KMS-11 (cell line): ENCODE measurements around the gene AHRR.

Source experiments
- H2AFZ ChIP-seq: fragments of 200-600 bp; sonication (generic); 2 replicates; pipeline ENCODE4 v1.6.1; 2016; ENCODE audit warnings: antibody characterized with exemption, mixed run types, low read depth
- H3K27ac ChIP-seq: fragments of 200-600 bp; sonication (generic); 2 replicates; pipeline ENCODE4 v1.6.1; 2016; ENCODE audit warnings: mild to moderate bottlenecking, mixed run types
- H3K27me3 ChIP-seq: fragments of 200-600 bp; sonication (generic); 2 replicates; pipeline ENCODE4 v1.6.1; 2017; ENCODE audit warnings: mild to moderate bottlenecking, low read depth, mixed run types, moderate library complexity; ENCODE audit not compliant: insufficient read depth
- H3K36me3 ChIP-seq: fragments of 200-600 bp; sonication (generic); 2 replicates; pipeline ENCODE4 v1.6.1; 2017; ENCODE audit warnings: mild to moderate bottlenecking, mixed run types; ENCODE audit not compliant: insufficient read depth
- H3K4me1 ChIP-seq: fragments of 200-600 bp; sonication (generic); 2 replicates; pipeline ENCODE4 v1.6.1; 2016; ENCODE audit warnings: mild to moderate bottlenecking, low read depth, mixed run types; ENCODE audit not compliant: poor library complexity, severe bottlenecking
- H3K4me2 ChIP-seq: fragments of 200-600 bp; sonication (generic); 2 replicates; pipeline ENCODE4 v1.7.0; 2016; ENCODE audit warnings: mild to moderate bottlenecking, mixed run types
- H3K4me3 ChIP-seq: fragments of 200-600 bp; sonication (generic); IDR thresholded peaks from 2 replicates; pipeline ENCODE4 v1.6.1; 2017; ENCODE audit warnings: low read depth, low read length, mixed read lengths; ENCODE audit not compliant: insufficient read depth
- H3K79me2 ChIP-seq: fragments of 200-600 bp; sonication (generic); 2 replicates; pipeline ENCODE4 v1.6.1; 2016; ENCODE audit warnings: low read depth, mixed run types; ENCODE audit not compliant: insufficient read depth
- H3K9ac ChIP-seq: fragments of 200-600 bp; sonication (generic); 2 replicates; pipeline ENCODE4 v1.6.1; 2016; ENCODE audit warnings: mild to moderate bottlenecking, mixed run types
- H4K20me1 ChIP-seq: fragments of 200-600 bp; sonication (generic); 2 replicates; pipeline ENCODE4 v1.6.1; 2016; ENCODE audit warnings: mild to moderate bottlenecking, mixed run types; ENCODE audit not compliant: insufficient read depth
- CTCF ChIP-seq: fragments of 200-600 bp; sonication (generic); conservative IDR thresholded peaks from 2 replicates; pipeline ENCODE4 v1.6.1; 2017; ENCODE audit warnings: low read depth, mild to moderate bottlenecking, antibody characterized with exemption, low read length, moderate library complexity, mixed read lengths

AHRR gene

DNA sequence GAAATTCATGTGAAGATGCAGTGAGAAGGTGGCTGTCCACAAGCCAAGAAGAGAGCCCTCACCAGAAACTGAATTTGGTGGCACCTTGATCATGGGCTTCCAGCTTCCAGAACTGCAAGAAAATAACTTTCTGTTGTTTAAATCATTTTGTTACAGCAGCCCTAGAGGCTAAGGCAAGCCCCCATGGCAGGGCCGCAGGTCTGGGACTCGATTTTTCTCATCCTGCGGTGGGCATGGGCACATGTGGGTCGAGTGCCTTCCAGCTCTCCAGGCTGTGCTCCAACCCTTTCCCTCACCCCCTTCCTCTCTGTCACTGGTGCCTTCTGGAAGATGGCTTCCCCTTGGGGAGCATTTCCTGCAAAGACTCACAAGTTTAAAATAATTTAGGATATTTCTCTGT, 40.7 kb downstream of the AHRR start:
- Histone ChIP-seq H3K9ac (no peak overlapping the region), H3K4me2 (no peak overlapping the region), H3K4me3 (no peak overlapping the region), H3K27me3 (no peaks in the 10 kb centered on the region), H3K27ac (no peak overlapping the region), H4K20me1 (no peaks in the 10 kb centered on the region), H2AFZ (no peak overlapping the region), H3K36me3 (no peaks in the 10 kb centered on the region), H3K79me2 (no peaks in the 10 kb centered on the region), H3K4me1 (no peaks in the 10 kb centered on the region)
- TF ChIP-seq CTCF = no peak

- Histone ChIP-seq H3K4me1 (peaks cover 7% of the 10 kb centered on the region), H2AFZ (no peak overlapping the region), H3K4me2 (no peak overlapping the region), H3K79me2 (no peaks in the 10 kb centered on the region), H3K27me3 (no peaks in the 10 kb centered on the region), H3K4me3 (no peak overlapping the region), H3K36me3 (no peaks in the 10 kb centered on the region), H3K9ac (no peak overlapping the region), H4K20me1 (no peaks in the 10 kb centered on the region), H3K27ac (no peak overlapping the region)
- no peak for TF ChIP-seq CTCF
Measured at GRCh38 chr5:362978-363765, 41.7 kb downstream of the AHRR start.

DNA sequence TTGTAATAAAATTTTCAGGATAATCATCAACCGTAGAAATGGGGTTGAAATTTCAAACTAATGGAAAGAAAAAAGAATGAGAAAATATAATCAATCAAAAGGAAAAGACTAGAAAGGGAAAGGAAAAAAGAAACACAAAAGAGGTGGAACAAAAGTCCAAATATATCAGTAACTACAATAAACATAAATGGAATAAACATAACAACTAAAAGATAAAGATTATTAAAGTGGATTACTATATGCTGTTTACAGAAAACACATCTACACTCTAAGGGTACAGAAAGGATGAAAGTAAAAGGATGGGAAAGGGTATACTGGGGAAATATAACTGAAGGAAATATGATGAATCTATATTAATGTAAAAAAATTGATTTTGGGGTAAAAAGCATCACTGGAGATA, 43.0 kb downstream of the AHRR start:
- no peak overlapping the region for H3K9ac ChIP-seq
- no peak overlapping the region for H3K4me3 ChIP-seq
- no peaks in the 10 kb centered on the region for H4K20me1 ChIP-seq
- H3K79me2 ChIP-seq = no peaks in the 10 kb centered on the region
- H2AFZ ChIP-seq = no peak overlapping the region
- H3K27me3 ChIP-seq = no peaks in the 10 kb centered on the region
- no peak for TF ChIP-seq CTCF
- H3K4me2 ChIP-seq = no peak overlapping the region
- H3K27ac ChIP-seq = no peak overlapping the region
- H3K36me3 ChIP-seq = no peaks in the 10 kb centered on the region
- peaks cover 20% of the 10 kb centered on the region for H3K4me1 ChIP-seq

- TF ChIP-seq CTCF = no peak
- Histone ChIP-seq H3K79me2 (no peaks in the 10 kb centered on the region), H3K4me1 (peaks cover 42% of the 10 kb centered on the region), H3K9ac (no peak overlapping the region), H4K20me1 (no peaks in the 10 kb centered on the region), H3K27me3 (no peaks in the 10 kb centered on the region), H3K4me2 (no peak overlapping the region), H2AFZ (no peak overlapping the region), H3K27ac (no peak overlapping the region), H3K4me3 (no peak overlapping the region), H3K36me3 (no peaks in the 10 kb centered on the region; the same call in 1 of the 2 replicates)
Measured at GRCh38 chr5:366541-367357, 45.2 kb downstream of the AHRR start.
